GM18526 (cell line): Measurements from ENCODE around the gene IDH3A.

ENCODE experiments used
- POLR2A ChIP-seq: IDR thresholded peaks from 3 replicates; pipeline ENCODE4 v1.6.1; 2011; ENCODE audit not compliant: insufficient read length; ENCODE audit errors: extremely low read depth

The IDH3A gene

GRCh38 chr15:78171864-78172472, 22.8 kb downstream of the IDH3A start:
- no peak for TF ChIP-seq POLR2A

GRCh38 chr15:78174401-78174800, 25.2 kb downstream of the IDH3A start:
- no peak for TF ChIP-seq POLR2A

- TF ChIP-seq POLR2A: no peak
These were observed 26.2 kb downstream of the IDH3A start for GRCh38 chr15:78175330-78175729.

GRCh38 chr15:78177447-78177873, 28.3 kb downstream of the IDH3A start:
- no peak for TF ChIP-seq POLR2A

- TF ChIP-seq POLR2A: no peak
These were observed 28.9 kb downstream of the IDH3A start for GRCh38 chr15:78178064-78178463.

GRCh38 chr15:78179286-78179840, 30.2 kb downstream of the IDH3A start:
- no peak for TF ChIP-seq POLR2A

- TF ChIP-seq POLR2A: no peak
These were observed 30.7 kb downstream of the IDH3A start for GRCh38 chr15:78179906-78180305.

GRCh38 chr15:78182336-78182700, 33.2 kb downstream of the IDH3A start:
- TF ChIP-seq POLR2A: no peak

- TF ChIP-seq POLR2A: no peak
These were observed 33.7 kb downstream of the IDH3A start for GRCh38 chr15:78182821-78183220.

- TF ChIP-seq POLR2A: no peak
These were observed 43.8 kb downstream of the IDH3A start for GRCh38 chr15:78192826-78193594.

- TF ChIP-seq POLR2A: no peak
These were observed 44.8 kb downstream of the IDH3A start for GRCh38 chr15:78193731-78194567.

GRCh38 chr15:78194568-78194925, 45.4 kb downstream of the IDH3A start:
- no peak for TF ChIP-seq POLR2A

GRCh38 chr15:78195735-78196201, 46.6 kb downstream of the IDH3A start:
- no peak for TF ChIP-seq POLR2A

- no peak for TF ChIP-seq POLR2A
These were observed 48.5 kb downstream of the IDH3A start for GRCh38 chr15:78197632-78198031.

GRCh38 chr15:78200276-78200930, 51.2 kb downstream of the IDH3A start:
- TF ChIP-seq POLR2A: no peak
